VCaP (cell line): ENCODE results near the gene SLC18B1.
A peak's percentile ranks its signal among the peaks of the same experiment; 100 is the strongest.

Experiments used
- H3K27ac ChIP-seq: fragments of 450-650 bp; 2 replicates; pipeline ENCODE4 v1.5.1; 2017
- TF ChIP-seq, protein P1 (sequence below): fragments of 450-650 bp; conservative IDR thresholded peaks from 2 replicates; pipeline ENCODE4 v1.5.1; 2017; ENCODE audit warnings: mild to moderate bottlenecking, moderate library complexity

SLC18B1 gene

DNA sequence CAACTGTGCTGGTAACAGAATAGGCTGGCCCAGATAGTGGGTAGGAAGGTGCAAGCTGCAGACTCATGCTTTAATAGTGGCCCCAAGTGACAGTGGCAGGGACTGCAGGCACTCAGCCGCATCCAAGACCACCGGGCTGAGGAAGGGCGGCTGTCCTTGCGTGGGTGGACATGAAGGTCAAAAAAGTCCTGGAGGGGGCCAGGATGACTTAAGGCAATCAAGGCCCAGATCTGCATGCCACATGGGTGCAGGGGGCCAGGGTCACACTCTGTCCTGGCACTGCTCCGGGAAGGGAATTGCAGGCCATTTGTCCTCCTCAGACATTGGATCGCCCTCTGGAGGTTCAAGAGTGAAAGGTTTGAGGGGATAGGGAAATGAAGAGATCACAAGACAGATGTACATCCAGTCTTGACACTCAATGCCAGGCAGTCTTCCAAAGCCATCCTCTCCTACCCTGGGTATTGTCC, 30.4 kb downstream of the SLC18B1 start:
- no peak overlapping the region for H3K27ac ChIP-seq
- TF ChIP-seq, protein P1, sequence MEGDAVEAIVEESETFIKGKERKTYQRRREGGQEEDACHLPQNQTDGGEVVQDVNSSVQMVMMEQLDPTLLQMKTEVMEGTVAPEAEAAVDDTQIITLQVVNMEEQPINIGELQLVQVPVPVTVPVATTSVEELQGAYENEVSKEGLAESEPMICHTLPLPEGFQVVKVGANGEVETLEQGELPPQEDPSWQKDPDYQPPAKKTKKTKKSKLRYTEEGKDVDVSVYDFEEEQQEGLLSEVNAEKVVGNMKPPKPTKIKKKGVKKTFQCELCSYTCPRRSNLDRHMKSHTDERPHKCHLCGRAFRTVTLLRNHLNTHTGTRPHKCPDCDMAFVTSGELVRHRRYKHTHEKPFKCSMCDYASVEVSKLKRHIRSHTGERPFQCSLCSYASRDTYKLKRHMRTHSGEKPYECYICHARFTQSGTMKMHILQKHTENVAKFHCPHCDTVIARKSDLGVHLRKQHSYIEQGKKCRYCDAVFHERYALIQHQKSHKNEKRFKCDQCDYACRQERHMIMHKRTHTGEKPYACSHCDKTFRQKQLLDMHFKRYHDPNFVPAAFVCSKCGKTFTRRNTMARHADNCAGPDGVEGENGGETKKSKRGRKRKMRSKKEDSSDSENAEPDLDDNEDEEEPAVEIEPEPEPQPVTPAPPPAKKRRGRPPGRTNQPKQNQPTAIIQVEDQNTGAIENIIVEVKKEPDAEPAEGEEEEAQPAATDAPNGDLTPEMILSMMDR, result no peak; the same call in 1 of the 2 replicates

DNA sequence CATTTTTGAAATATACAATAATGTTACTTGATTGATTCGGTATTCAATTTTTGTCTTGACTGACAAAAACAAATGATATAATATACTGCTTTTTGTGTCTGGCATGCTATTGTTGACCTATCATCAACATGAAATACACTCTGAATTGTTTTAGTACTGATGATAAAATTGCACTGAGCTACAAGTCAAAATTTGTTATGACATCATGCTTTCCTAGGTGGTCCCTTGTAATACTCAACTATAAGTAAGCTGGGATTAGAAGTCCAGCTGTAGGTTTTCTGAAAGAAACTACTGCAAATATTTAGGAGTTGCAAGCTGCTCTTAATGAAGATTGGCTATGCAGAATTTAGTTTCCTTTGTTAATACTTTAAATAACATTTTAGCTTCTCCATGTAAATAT, 32.9 kb downstream of the SLC18B1 start:
- TF ChIP-seq, protein P1, result no peak

DNA sequence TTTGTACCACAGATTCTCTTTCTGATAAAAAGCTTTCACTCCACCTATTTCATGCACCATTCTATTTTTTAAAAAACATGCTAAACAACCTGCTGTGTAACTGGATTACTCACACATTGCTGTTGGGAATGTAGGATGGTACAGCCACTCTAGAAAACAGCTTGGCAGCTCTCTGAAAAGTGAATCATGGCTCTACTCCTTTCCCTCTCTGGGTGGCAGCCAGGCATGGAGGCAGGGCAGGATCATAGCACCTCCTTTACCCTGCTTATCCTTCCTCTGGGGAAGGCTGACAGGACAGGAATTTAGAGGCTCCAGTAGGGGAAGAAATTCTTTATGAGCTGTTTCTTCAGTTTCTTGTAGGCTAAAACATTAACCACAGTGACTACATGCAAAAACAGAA, 34.1 kb downstream of the SLC18B1 start:
- TF ChIP-seq, protein P1, result no peak
- H3K27ac ChIP-seq, result no peak overlapping the region

More for the DNA sequence above, 32.9 kb downstream of the SLC18B1 start:
- no peak overlapping the region for H3K27ac ChIP-seq

DNA sequence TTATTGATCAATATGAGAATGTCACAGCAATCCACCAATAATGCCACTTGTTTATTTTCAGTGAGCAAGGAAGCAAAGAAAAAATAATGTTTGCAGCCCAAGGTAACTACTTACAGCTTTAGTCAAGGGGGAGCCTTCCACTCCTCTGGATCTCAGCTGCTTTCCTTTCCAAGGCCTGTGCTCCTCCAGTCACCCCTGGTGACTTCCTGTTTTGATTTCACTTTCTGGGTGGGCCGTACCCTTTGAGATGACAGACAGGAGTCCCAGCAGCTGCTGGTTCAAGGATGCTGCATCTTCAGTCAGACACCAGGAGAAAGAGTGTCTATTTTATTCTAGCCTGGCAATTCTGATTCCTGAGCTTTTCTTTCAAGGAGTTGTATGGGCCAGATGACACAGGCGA, 35.2 kb downstream of the SLC18B1 start:
- H3K27ac ChIP-seq, result no peak overlapping the region
- TF ChIP-seq, protein P1, result no peak

DNA sequence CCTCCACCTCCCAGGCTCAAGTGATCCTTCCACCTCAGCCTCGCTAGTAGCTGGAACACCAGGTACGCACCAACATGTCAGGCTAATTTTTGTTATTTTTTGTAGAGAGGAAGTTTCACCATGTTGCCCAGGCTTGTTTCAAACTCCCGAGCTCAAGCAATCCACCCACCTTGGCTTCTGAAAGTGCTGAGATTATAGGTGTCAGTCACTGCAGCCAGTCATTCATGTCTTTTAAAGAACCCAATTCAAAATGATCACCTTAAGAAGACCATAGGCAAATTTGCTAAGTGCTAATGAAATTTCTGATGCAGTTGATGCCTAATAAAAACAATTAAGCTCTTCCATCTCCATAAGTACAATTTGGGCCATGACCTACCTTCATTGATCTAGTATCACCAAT, 38.2 kb downstream of the SLC18B1 start:
- TF ChIP-seq, protein P1, result no peak
- H3K27ac ChIP-seq, result no peak overlapping the region

DNA sequence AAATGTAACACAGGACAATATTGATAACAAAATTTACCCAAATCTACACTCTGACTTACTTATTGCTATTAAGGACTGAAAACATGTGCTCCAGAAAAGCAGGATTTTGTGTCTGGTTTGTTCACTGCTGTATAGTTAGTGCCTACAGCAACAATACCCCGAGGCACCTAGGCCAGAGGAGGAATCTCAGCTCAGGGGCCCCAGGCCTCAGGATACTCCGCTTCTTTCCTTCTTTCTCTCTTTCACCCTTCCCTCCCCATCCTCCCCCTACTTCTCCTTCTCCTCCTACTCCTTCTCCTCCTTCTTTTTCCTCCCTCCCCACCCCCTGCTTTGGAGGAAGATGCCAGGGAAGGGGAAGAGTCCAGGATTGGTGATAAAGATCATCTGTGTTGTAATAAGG, 39.7 kb downstream of the SLC18B1 start:
- peak overlapping the region; percentile 53 for H3K27ac ChIP-seq
- TF ChIP-seq, protein P1, result no peak

DNA sequence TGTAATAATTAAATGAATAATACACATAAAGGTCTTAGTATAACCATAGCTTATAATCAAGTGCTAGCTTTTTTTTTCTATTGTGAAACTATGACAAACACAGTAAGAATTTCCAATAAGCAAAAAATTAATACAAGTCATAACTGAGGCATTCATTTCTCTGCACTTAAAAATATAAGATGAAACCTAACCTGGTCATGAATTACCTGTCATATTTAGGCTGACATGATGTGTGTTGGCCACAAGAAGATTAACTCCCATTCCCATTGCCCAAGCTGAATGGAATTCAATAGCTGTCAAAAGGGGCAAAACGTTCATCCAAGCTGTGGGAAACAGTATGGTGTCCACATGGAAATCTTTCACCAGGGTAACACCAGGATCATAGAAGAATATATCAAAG, 46.2 kb downstream of the SLC18B1 start:
- TF ChIP-seq, protein P1, result no peak
- no peak overlapping the region for H3K27ac ChIP-seq
